Measurements from ENCODE around the gene TMTC2.

TMTC2 gene

DNA sequence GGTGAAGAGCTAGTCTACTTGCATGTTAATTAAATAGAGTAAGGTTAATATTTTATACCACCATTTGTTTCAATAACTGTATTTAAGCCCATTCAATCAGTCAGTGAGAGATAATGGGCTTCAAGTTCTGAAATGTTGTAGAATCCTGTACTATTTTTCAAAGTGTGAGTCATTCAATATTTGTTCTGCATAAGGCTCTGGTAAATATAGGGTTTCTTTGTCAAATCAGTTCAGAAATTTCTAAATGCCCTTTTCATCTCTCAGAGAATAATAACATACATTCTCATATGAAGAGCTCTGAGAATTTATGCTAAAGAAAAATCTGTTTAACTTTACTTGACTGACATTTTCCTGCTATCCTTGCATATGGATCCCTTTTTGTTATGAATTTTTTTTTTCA lies 493.3 kb downstream of the TMTC2 start:
- TF ChIP-seq, protein P1, sequence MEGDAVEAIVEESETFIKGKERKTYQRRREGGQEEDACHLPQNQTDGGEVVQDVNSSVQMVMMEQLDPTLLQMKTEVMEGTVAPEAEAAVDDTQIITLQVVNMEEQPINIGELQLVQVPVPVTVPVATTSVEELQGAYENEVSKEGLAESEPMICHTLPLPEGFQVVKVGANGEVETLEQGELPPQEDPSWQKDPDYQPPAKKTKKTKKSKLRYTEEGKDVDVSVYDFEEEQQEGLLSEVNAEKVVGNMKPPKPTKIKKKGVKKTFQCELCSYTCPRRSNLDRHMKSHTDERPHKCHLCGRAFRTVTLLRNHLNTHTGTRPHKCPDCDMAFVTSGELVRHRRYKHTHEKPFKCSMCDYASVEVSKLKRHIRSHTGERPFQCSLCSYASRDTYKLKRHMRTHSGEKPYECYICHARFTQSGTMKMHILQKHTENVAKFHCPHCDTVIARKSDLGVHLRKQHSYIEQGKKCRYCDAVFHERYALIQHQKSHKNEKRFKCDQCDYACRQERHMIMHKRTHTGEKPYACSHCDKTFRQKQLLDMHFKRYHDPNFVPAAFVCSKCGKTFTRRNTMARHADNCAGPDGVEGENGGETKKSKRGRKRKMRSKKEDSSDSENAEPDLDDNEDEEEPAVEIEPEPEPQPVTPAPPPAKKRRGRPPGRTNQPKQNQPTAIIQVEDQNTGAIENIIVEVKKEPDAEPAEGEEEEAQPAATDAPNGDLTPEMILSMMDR (IDR thresholded peaks at IDR 0.05; ENCODE audit: low read depth, low read length), result no peak
- Histone ChIP-seq H3K36me3 (no peaks in the 10 kb centered on the region), H3K9me3 (ENCODE audit: severe bottlenecking) (no peaks in the 10 kb centered on the region), H3K27me3 (ENCODE audit: insufficient read depth, low read depth, severe bottlenecking) (no peaks in the 10 kb centered on the region), H3K27ac (no peak overlapping the region), H3K4me3 (ENCODE audit: low read depth, low read length) (no peak overlapping the region)
- DNase-seq, result no peak

DNA sequence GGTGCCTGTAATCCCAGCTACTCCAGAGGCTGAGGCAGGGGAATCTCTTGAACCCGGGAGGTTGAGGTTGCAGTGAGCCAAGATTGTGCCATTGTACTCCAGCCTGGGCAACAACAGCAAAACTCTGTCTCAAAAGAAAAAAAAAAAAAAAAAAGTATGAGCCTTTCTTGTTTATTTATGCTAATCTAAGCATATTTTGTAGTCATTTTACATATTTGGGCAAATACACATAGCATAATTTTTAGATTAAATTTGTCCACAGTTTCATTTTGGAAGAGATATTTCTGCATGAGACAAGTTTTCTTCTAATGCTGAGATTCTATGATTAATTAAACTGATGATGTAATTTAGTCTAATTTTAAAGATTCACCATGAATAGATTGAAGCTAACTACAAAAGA lies 494.4 kb downstream of the TMTC2 start:
- H3K4me3 ChIP-seq (ENCODE audit: low read depth, low read length), result no peak overlapping the region

DNA sequence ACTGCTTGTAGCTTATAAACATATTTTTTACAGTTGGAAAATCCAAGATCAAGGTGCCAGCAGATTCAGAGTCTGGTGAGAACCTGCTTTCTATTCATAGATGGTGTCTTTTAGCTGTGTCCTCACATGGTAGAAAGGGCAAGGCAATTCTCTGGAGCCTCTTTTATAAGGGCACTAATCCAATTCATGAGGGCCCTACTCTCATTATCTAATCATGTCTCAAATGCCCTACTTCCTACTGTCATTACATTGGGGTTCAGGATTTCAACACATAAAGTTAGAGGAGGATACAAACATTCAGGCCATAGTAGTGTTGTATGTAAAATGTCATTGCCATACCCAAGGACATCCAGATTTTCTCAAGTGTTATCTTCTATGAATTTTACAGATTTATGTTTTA lies 496.4 kb downstream of the TMTC2 start:
- Histone ChIP-seq H3K36me3 (no peaks in the 10 kb centered on the region), H3K27me3 (ENCODE audit: insufficient read depth, low read depth, severe bottlenecking) (no peaks in the 10 kb centered on the region), H3K27ac (no peak overlapping the region), H3K9me3 (ENCODE audit: severe bottlenecking) (no peaks in the 10 kb centered on the region), H3K4me3 (ENCODE audit: low read depth, low read length) (no peak overlapping the region)
- no peak for DNase-seq
- TF ChIP-seq, protein P1 (IDR thresholded peaks at IDR 0.05; ENCODE audit: low read depth, low read length), result no peak

More for the DNA sequence above, 494.4 kb downstream of the TMTC2 start:
- no peaks in the 10 kb centered on the region for H3K9me3 ChIP-seq (ENCODE audit: severe bottlenecking)
- no peaks in the 10 kb centered on the region for H3K27me3 ChIP-seq (ENCODE audit: insufficient read depth, low read depth, severe bottlenecking)
- H3K36me3 ChIP-seq, result no peaks in the 10 kb centered on the region
- TF ChIP-seq, protein P1 (IDR thresholded peaks at IDR 0.05; ENCODE audit: low read depth, low read length), result no peak
- H3K27ac ChIP-seq, result no peak overlapping the region
- no peak for DNase-seq

Data from WERI-Rb-1 (cell line).